ENCODE results near the gene KRT77. TPM values are rescaled to one million over a fixed set of nuclear protein-coding genes. Genes with fewer than 3 reads are reported as not detected.

The KRT77 gene
- total RNA-seq, 3 donors from 2014 or later (not counting 1 experiment from before 2014, with no cell fraction given), result not detected

DNA sequence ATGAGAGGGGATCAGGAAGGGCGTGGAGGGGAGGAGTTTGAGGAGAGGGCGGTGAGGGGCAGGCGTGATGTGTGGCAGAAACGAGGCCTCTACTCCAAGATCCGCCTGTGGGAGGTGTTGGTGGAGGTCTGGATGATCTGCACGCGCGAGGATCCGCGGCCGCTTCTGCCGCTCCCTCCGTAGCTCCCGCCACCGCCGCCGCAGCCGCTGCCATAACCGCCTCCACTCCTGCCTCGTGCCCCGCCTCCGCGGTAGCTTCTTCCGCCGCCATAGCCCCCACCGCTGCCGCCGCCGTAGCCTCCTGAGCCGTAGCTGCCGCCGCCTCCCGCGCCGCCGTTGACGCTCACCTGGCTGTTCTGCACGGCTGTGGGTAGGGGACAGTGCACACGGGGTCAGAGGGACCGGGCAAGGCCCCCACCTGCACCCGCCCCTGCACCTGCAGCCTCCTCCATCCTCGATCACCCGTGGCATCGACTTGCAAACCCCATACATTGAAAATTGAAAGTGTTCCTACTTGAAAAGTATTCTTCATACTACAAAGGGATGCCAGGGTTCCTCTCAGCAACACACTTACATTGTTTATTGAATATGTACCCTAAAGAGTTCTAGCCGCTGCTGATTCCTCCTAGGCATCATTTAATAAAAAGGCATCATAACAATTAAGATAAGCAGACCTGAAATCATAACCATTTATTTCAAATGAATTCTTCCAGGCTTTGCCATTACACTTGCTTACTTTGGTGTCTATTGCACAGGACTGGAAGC, 12.1 kb downstream of the KRT77 start:
- DNase-seq, result peak; percentile 54 to 72
- intact Hi-C loops (cut with micrococcal nuclease), result no loop called here
- Mint-ChIP-seq H3K36me3 (no peaks in the 10 kb centered on the region), H3K4me1 (peaks cover 43 to 55% of the 10 kb centered on the region in 2 donors), H3K4me3 (peak overlapping the region; percentile 90), H3K27ac (peak overlapping the region in 1 of 2 donors; percentile 63), H3K27me3 (ENCODE audit: low read depth in 2 of 2) (peaks cover 0 to 22% of the 10 kb centered on the region in 2 donors), H3K9me3 (no peaks in the 10 kb centered on the region)
- Histone ChIP-seq H3K27ac (ENCODE audit: low read length) (no peak overlapping the region), H3K27me3 (ENCODE audit: control insufficient read depth, insufficient read depth, low read length) (peaks cover 7% of the 10 kb centered on the region), H3K4me3 (ENCODE audit: low read length) (peak overlapping the region; percentile 28), H3K4me1 (ENCODE audit: control insufficient read depth, insufficient read depth, low read length) (peaks cover 23% of the 10 kb centered on the region), H3K36me3 (ENCODE audit: control insufficient read depth, insufficient read depth, low read length) (no peaks in the 10 kb centered on the region), H3K9me3 (ENCODE audit: control insufficient read depth, insufficient read depth, low read length) (no peaks in the 10 kb centered on the region)
- WGBS (ENCODE audit: insufficient coverage), result 3% methylated on average over 45 of the region's 45 CpGs
- TF ChIP-seq, protein P1, sequence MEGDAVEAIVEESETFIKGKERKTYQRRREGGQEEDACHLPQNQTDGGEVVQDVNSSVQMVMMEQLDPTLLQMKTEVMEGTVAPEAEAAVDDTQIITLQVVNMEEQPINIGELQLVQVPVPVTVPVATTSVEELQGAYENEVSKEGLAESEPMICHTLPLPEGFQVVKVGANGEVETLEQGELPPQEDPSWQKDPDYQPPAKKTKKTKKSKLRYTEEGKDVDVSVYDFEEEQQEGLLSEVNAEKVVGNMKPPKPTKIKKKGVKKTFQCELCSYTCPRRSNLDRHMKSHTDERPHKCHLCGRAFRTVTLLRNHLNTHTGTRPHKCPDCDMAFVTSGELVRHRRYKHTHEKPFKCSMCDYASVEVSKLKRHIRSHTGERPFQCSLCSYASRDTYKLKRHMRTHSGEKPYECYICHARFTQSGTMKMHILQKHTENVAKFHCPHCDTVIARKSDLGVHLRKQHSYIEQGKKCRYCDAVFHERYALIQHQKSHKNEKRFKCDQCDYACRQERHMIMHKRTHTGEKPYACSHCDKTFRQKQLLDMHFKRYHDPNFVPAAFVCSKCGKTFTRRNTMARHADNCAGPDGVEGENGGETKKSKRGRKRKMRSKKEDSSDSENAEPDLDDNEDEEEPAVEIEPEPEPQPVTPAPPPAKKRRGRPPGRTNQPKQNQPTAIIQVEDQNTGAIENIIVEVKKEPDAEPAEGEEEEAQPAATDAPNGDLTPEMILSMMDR (IDR thresholded peaks at IDR 0.05), result no peak
- peak; percentile 42 to 83 (median 80) for ATAC-seq

DNA sequence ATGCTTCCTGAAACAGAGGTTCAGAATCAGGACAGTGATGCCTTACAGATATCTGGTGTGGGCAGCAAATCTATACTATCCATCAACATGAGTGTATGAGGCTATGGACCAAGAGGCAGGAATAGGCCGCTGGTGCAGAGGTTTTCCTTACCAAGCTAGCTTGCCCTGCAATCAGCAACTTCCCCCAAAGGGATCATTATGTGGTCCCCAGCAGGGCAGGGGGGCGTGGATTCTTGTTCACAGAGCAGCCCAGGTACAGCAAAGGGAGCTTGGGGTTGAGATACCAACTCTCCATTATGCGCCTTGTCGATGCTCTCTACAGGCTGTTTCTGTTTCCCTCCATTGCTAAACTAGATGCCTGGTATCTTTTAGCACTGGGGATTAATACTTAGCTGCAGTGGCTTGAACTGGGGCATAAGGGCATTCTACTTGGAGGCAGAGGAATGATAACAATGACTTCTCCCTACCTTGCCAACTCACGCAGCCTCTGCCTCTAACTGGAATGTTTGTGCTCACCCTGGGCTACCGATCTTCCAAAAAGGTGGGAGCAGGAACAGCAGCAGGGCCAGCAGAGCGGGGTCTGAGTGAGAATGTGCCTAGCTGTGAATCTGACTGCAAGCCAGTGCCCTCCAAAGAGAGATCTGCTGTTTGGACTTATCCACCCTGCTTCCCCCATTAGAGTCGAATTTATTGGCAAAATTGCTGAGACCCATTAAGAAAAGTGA, 12.8 kb downstream of the KRT77 start:
- TF ChIP-seq, protein P1 (IDR thresholded peaks at IDR 0.05), result no peak
- H3K4me1 Mint-ChIP-seq, result peaks cover 43 to 55% of the 10 kb centered on the region in 2 donors
- WGBS (ENCODE audit: insufficient coverage), result 80% methylated on average over 8 of the region's 8 CpGs

DNA sequence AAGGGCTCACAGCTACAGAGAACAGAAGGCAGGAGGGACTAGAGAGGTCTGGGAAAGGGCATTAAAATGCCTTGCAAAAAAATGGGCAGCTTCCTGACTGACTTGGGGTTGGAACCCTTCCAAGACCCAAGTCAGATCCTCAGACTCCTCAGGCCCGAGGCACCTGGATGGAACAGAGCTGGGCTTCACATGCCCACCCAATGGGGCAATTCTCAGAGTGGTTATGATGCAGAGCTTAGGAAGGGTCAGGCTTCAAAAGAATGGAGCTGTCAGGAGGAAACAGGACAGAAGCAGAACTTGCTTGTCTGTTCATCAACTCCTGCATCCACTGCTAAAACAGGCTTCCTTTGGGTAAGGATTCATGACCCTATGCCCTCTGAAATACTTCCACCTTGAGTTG, 13.4 kb downstream of the KRT77 start:
- H3K27ac ChIP-seq (ENCODE audit: low read length), result no peak overlapping the region
- H3K27me3 ChIP-seq (ENCODE audit: control insufficient read depth, insufficient read depth, low read length), result peaks cover 7% of the 10 kb centered on the region
- DNase-seq (no peak), ATAC-seq (no peak)
- no peaks in the 10 kb centered on the region for H3K9me3 ChIP-seq (ENCODE audit: control insufficient read depth, insufficient read depth, low read length)
- no peak overlapping the region for H3K4me3 ChIP-seq (ENCODE audit: low read length)
- no peak overlapping the region for H3K27ac Mint-ChIP-seq
- no peaks in the 10 kb centered on the region for H3K9me3 Mint-ChIP-seq
- H3K36me3 ChIP-seq (ENCODE audit: control insufficient read depth, insufficient read depth, low read length), result no peaks in the 10 kb centered on the region
- TF ChIP-seq, protein P1 (IDR thresholded peaks at IDR 0.05), result no peak
- H3K4me1 ChIP-seq (ENCODE audit: control insufficient read depth, insufficient read depth, low read length), result peaks cover 23% of the 10 kb centered on the region
- H3K27me3 Mint-ChIP-seq (ENCODE audit: low read depth in 2 of 2), result peaks cover 0 to 22% of the 10 kb centered on the region in 2 donors
- WGBS (ENCODE audit: insufficient coverage), result 89% methylated on average over 1 of the region's 1 CpG
- peaks cover 43 to 55% of the 10 kb centered on the region in 2 donors for H3K4me1 Mint-ChIP-seq
- H3K36me3 Mint-ChIP-seq, result no peaks in the 10 kb centered on the region
- intact Hi-C loops (cut with micrococcal nuclease), result no loop called here
- peak overlapping the region; percentile 90 for H3K4me3 Mint-ChIP-seq

More for the DNA sequence above, 12.8 kb downstream of the KRT77 start:
- H3K4me3 ChIP-seq (ENCODE audit: low read length), result peak overlapping the region; percentile 28
- Mint-ChIP-seq H3K27me3 (ENCODE audit: low read depth in 2 of 2) (peaks cover 0 to 22% of the 10 kb centered on the region in 2 donors), H3K27ac (peak overlapping the region in 1 of 2 donors; percentile 63), H3K9me3 (no peaks in the 10 kb centered on the region), H3K36me3 (no peaks in the 10 kb centered on the region), H3K4me3 (peak overlapping the region; percentile 90)
- peaks cover 7% of the 10 kb centered on the region for H3K27me3 ChIP-seq (ENCODE audit: control insufficient read depth, insufficient read depth, low read length)
- no peaks in the 10 kb centered on the region for H3K36me3 ChIP-seq (ENCODE audit: control insufficient read depth, insufficient read depth, low read length)
- no peak for ATAC-seq
- DNase-seq, result no peak
- H3K9me3 ChIP-seq (ENCODE audit: control insufficient read depth, insufficient read depth, low read length), result no peaks in the 10 kb centered on the region
- H3K4me1 ChIP-seq (ENCODE audit: control insufficient read depth, insufficient read depth, low read length), result peaks cover 23% of the 10 kb centered on the region
- no peak overlapping the region for H3K27ac ChIP-seq (ENCODE audit: low read length)
- intact Hi-C loops (cut with micrococcal nuclease), result no loop called here

Measured in natural killer cell (primary cell).